GOT3 (cell line): ENCODE results near the gene CXCL6.
A peak's percentile ranks its signal among the peaks of the same experiment; 100 is the strongest.

Experiments used
- DNase-seq: peaks from one replicate; lab custom pipeline; 2025; ENCODE audit warnings: mixed read lengths; lab: John Stamatoyannopoulos, UW

Gene CXCL6

GRCh38 chr4:73868206-73869129 is 32.0 kb downstream of the CXCL6 start:
- DNase-seq: no peak

- peak; percentile 4 for DNase-seq
Observed at GRCh38 chr4:73869130-73870055, 32.9 kb downstream of the CXCL6 start, which contains the start of gene CXCL1. Gene CXCL1 (plus strand): TSS chr4:73869393. CDS start chr4:73869471, 78 bp downstream.

GRCh38 chr4:73870260-73870659 is 33.8 kb downstream of the CXCL6 start:
- no peak for DNase-seq

- no peak for DNase-seq
Observed at GRCh38 chr4:73870768-73871167, 34.3 kb downstream of the CXCL6 start.

- no peak for DNase-seq
Observed at GRCh38 chr4:73871511-73872310, 35.2 kb downstream of the CXCL6 start.

- no peak for DNase-seq
Observed at GRCh38 chr4:73872316-73873108, 36.0 kb downstream of the CXCL6 start.

GRCh38 chr4:73874386-73874785 is 37.9 kb downstream of the CXCL6 start:
- no peak for DNase-seq

GRCh38 chr4:73875401-73875800 is 38.9 kb downstream of the CXCL6 start:
- DNase-seq: no peak

GRCh38 chr4:73883306-73883705 is 46.8 kb downstream of the CXCL6 start:
- DNase-seq: no peak

- DNase-seq: no peak
Observed at GRCh38 chr4:73885574-73886267, 49.2 kb downstream of the CXCL6 start.
